GM23338 (cell line): ENCODE data around the gene NEK2. TPM values are rescaled to one million over a fixed set of nuclear protein-coding genes. Genes with fewer than 3 reads are reported as not detected.

Experiments
- ATAC-seq: fragments of 200-7000 bp; cut with Tn5 transposase; 3 replicates; pipeline ENCODE4 v1.9.1; 2020
- DNase-seq: peaks from one replicate; pipeline ENCODE4 v3.0.0-alpha.2; 2015; ENCODE audit warnings: low spot score
- H2AFZ ChIP-seq: fragments of 200-600 bp; sonication (generic); 2 replicates; pipeline ENCODE4 v1.8.0; 2016; ENCODE audit warnings: antibody characterized with exemption, mild to moderate bottlenecking, moderate library complexity
- H3F3A ChIP-seq: fragments of 200-600 bp; sonication (generic); replicated peaks from 2 replicates; pipeline ENCODE4 v1.8.0; 2017; ENCODE audit warnings: antibody characterized with exemption, mixed run types, low read depth
- H3K27ac ChIP-seq: fragments of 200-600 bp; sonication (generic); 2 replicates; pipeline ENCODE4 v1.6.1; 2016; ENCODE audit warnings: low read depth
- H3K27me3 ChIP-seq: fragments of 200-600 bp; sonication (generic); 2 replicates; pipeline ENCODE4 v1.8.0; 2016; ENCODE audit warnings: mild to moderate bottlenecking, mixed run types, moderate library complexity; ENCODE audit not compliant: insufficient read depth
- H3K36me3 ChIP-seq: fragments of 200-600 bp; sonication (generic); 2 replicates; pipeline ENCODE4 v1.8.0; 2016; ENCODE audit warnings: mild to moderate bottlenecking; ENCODE audit not compliant: insufficient read depth
- H3K4me1 ChIP-seq: fragments of 200-600 bp; sonication (generic); 2 replicates; pipeline ENCODE4 v1.8.0; 2016; ENCODE audit warnings: mild to moderate bottlenecking, moderate library complexity; ENCODE audit not compliant: insufficient read depth
- H3K4me2 ChIP-seq: fragments of 200-600 bp; sonication (generic); 2 replicates; pipeline ENCODE4 v1.7.1; 2017; ENCODE audit warnings: mixed run types
- H3K4me3 ChIP-seq: fragments of 200-600 bp; sonication (generic); 2 replicates; pipeline ENCODE4 v1.6.1; 2016; ENCODE audit warnings: mixed run types
- H3K79me2 ChIP-seq: fragments of 200-600 bp; sonication (generic); replicated peaks from 2 replicates; pipeline ENCODE4 v1.8.0; 2017; ENCODE audit warnings: mild to moderate bottlenecking; ENCODE audit not compliant: insufficient read depth
- H3K9me2 ChIP-seq: fragments of 200-600 bp; sonication (generic); 2 replicates; pipeline ENCODE4 v1.8.0; 2017; ENCODE audit not compliant: insufficient read depth
- H4K20me1 ChIP-seq: fragments of 200-600 bp; sonication (generic); replicated peaks from 2 replicates; pipeline ENCODE4 v1.8.0; 2017; ENCODE audit warnings: mild to moderate bottlenecking; ENCODE audit not compliant: insufficient read depth
- H3K27ac Mint-ChIP-seq: 2 replicates; pipeline ENCODE4 v1.8.0; 2020; ENCODE audit warnings: inconsistent platforms, mild to moderate bottlenecking, moderate library complexity, mixed read lengths
- H3K27me3 Mint-ChIP-seq: 3 replicates; pipeline ENCODE4 v1.8.0; 2022; ENCODE audit warnings: low read depth, mild to moderate bottlenecking, moderate library complexity, mixed read lengths, inconsistent platforms; ENCODE audit not compliant: insufficient read depth, poor library complexity
- H3K36me3 Mint-ChIP-seq: 3 replicates; pipeline ENCODE4 v1.8.0; 2021; ENCODE audit warnings: low read depth, mild to moderate bottlenecking, inconsistent platforms, moderate library complexity, mixed read lengths
- H3K4me1 Mint-ChIP-seq: 3 replicates; pipeline ENCODE4 v1.8.0; 2020; ENCODE audit warnings: mild to moderate bottlenecking, inconsistent platforms, mixed read lengths
- H3K4me3 Mint-ChIP-seq: 3 replicates; pipeline ENCODE4 v1.8.0; 2021; ENCODE audit warnings: moderate library complexity, mild to moderate bottlenecking, inconsistent platforms, mixed read lengths
- H3K9me3 Mint-ChIP-seq: 3 replicates; pipeline ENCODE4 v1.8.0; 2020; ENCODE audit warnings: moderate library complexity, mild to moderate bottlenecking, inconsistent platforms, mixed read lengths
- CREB1 ChIP-seq: fragments of 250-450 bp; sonication (Bioruptor Pico); IDR thresholded peaks from 2 replicates; pipeline ENCODE4 v1.5.0; 2020; ENCODE audit warnings: low read depth, mild to moderate bottlenecking, moderate library complexity
- EZH2 ChIP-seq: fragments of 200-600 bp; sonication (generic); IDR thresholded peaks from one replicate; pipeline ENCODE4 v1.8.0; 2017; ENCODE audit warnings: antibody characterized with exemption, mild to moderate bottlenecking, low read depth; ENCODE audit not compliant: unreplicated experiment
- EZH2phosphoT487 ChIP-seq: fragments of 200-600 bp; sonication (generic); IDR thresholded peaks from one replicate; pipeline ENCODE4 v1.8.1; 2018; ENCODE audit warnings: antibody characterized with exemption; ENCODE audit not compliant: unreplicated experiment
- JUNB ChIP-seq: IDR thresholded peaks from one replicate; pipeline ENCODE4 v1.6.1; 2016; ENCODE audit warnings: antibody characterized with exemption; ENCODE audit not compliant: unreplicated experiment
- NANOG ChIP-seq: IDR thresholded peaks from 2 replicates; pipeline ENCODE4 v1.6.1; 2016; ENCODE audit warnings: antibody characterized with exemption, borderline replicate concordance
- POLR2AphosphoS5 ChIP-seq: IDR thresholded peaks from 2 replicates; pipeline ENCODE4 v1.6.1; 2016; ENCODE audit warnings: antibody characterized with exemption, low read depth
- STAT1 ChIP-seq: IDR thresholded peaks from one replicate; pipeline ENCODE4 v1.6.1; 2016; ENCODE audit warnings: antibody characterized with exemption; ENCODE audit not compliant: unreplicated experiment
- ZNF114 ChIP-seq: fragments of 250-450 bp; sonication (Bioruptor Pico); IDR thresholded peaks from 2 replicates; pipeline ENCODE4 v1.5.0; 2020; ENCODE audit warnings: mild to moderate bottlenecking, moderate library complexity
- ZNF331 ChIP-seq: fragments of 250-450 bp; sonication (Bioruptor Pico); IDR thresholded peaks from 2 replicates; pipeline ENCODE4 v1.5.0; 2020; ENCODE audit warnings: low read depth, mild to moderate bottlenecking, moderate library complexity
- polyA plus RNA-seq: library from polyadenylated mRNA; unstranded; fragments of >200 nt; fragmentation: Nextera tagmentation; extraction: Ambion mirVana; gene quantifications from 2 replicates; pipeline ENCODE4 v1.2.1, GENCODE V29; 2016
- total RNA-seq: library from RNA; depleted of rRNA; stranded (reverse); fragments of >200 nt; shearing (Covaris generic); gene quantifications from 2 replicates; pipeline ENCODE4 v1.2.3, GENCODE V29; 2014
- TF ChIP-seq, protein P1 (sequence below): IDR thresholded peaks from one replicate; pipeline ENCODE4 v1.6.1; 2018; ENCODE audit warnings: antibody characterized with exemption; ENCODE audit not compliant: unreplicated experiment
- TF ChIP-seq, protein P2 (sequence below): IDR thresholded peaks from 2 replicates; pipeline ENCODE4 v1.6.1; 2016; ENCODE audit warnings: antibody characterized with exemption
- TF ChIP-seq, protein P3 (sequence below): fragments of 250-450 bp; sonication (Bioruptor Pico); IDR thresholded peaks from 2 replicates; pipeline ENCODE4 v1.5.0; 2020; ENCODE audit warnings: mild to moderate bottlenecking, moderate library complexity

Gene NEK2
- total and polyA plus RNA-seq, 2 experiments from 2014 or later = 17.0 to 24.9 TPM

DNA sequence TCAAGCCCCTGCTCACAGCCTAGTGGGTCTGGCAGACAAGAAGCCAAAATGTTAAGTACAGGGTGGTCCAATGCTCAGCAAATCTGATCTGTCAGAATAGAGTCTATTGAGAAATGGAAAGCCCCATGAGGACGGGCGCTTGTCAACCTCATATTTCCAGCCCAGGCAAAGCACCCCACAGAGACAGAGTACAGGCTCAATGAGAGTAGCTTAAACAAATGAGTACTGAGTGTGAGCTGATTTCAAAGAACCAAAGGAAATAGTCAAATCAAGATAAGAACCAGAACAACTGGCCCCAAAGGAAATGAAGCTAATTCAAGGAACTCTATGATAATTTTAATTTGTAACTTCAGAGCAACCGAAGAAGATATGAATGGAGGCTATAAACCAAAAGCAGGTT lies 51.9 kb downstream of the NEK2 start (continued):
- TF ChIP-seq EZH2phosphoT487 = no peak

DNA sequence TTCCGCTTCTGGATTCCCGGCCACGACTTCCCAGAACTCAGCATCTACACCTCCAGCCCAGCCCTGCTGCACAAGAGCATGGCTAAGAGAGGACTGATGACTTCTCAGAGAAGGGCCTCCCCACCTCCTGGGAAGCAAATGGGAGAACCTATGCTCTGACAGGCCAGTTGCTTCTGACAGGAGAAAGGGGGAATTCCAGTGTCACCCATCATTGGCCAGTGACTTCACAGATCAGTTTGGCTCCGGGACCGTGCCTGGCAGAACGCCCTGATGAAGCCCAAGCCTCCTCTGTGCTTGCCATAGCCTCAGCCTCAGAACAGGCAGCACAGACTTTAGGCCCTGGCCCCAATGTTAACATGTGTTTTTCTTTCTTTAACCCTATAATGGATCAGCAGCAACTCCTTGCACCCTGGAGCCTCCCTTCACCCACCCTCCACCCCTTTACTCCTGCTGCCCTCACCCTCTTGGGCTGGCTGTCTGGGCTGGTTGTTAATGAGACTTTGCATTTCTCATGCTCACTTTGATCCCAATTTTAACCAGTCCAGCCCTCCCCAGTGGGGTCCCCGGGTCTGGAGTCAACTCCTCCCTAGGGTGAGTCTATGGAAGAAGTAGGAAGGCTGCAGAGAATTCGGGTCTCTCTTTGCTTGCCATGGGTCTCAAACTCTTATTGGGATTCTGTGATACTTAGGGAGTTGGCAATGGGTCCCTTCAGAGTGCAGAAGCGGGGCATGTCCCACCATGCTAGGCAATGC lies 53.8 kb downstream of the NEK2 start:
- Histone ChIP-seq H3K79me2 (no peaks in the 10 kb centered on the region), H3K27me3 (no peaks in the 10 kb centered on the region), H3K4me3 (no peak overlapping the region), H3K9me2 (no peaks in the 10 kb centered on the region; the same call in 1 of the 2 replicates), H3F3A (no peaks in the 10 kb centered on the region), H3K27ac (no peak overlapping the region), H3K36me3 (no peaks in the 10 kb centered on the region), H2AFZ (0 out of 2 replicates have a peak overlapping the region, but pooled peaks have one; percentile 28), H4K20me1 (no peaks in the 10 kb centered on the region), H3K4me2 (no peak overlapping the region), H3K4me1 (no peaks in the 10 kb centered on the region)
- Mint-ChIP-seq H3K36me3 (no peaks in the 10 kb centered on the region), H3K27me3 (peaks cover 2% of the 10 kb centered on the region), H3K4me3 (no peak overlapping the region), H3K27ac (no peak overlapping the region), H3K4me1 (no peaks in the 10 kb centered on the region; the same call in 2 of the 3 replicates), H3K9me3 (no peaks in the 10 kb centered on the region)
- ATAC-seq = no peak
- no peak for DNase-seq
- TF ChIP-seq JUNB (no peak), CREB1 (no peak), STAT1 (no peak), ZNF331 (no peak), NANOG (no peak), EZH2 (no peak), ZNF114 (CRISPR knock-in tag) (no peak), EZH2phosphoT487 (no peak), POLR2AphosphoS5 (no peak)
- TF ChIP-seq, protein P1, sequence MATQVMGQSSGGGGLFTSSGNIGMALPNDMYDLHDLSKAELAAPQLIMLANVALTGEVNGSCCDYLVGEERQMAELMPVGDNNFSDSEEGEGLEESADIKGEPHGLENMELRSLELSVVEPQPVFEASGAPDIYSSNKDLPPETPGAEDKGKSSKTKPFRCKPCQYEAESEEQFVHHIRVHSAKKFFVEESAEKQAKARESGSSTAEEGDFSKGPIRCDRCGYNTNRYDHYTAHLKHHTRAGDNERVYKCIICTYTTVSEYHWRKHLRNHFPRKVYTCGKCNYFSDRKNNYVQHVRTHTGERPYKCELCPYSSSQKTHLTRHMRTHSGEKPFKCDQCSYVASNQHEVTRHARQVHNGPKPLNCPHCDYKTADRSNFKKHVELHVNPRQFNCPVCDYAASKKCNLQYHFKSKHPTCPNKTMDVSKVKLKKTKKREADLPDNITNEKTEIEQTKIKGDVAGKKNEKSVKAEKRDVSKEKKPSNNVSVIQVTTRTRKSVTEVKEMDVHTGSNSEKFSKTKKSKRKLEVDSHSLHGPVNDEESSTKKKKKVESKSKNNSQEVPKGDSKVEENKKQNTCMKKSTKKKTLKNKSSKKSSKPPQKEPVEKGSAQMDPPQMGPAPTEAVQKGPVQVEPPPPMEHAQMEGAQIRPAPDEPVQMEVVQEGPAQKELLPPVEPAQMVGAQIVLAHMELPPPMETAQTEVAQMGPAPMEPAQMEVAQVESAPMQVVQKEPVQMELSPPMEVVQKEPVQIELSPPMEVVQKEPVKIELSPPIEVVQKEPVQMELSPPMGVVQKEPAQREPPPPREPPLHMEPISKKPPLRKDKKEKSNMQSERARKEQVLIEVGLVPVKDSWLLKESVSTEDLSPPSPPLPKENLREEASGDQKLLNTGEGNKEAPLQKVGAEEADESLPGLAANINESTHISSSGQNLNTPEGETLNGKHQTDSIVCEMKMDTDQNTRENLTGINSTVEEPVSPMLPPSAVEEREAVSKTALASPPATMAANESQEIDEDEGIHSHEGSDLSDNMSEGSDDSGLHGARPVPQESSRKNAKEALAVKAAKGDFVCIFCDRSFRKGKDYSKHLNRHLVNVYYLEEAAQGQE = no peak
- TF ChIP-seq, protein P2, sequence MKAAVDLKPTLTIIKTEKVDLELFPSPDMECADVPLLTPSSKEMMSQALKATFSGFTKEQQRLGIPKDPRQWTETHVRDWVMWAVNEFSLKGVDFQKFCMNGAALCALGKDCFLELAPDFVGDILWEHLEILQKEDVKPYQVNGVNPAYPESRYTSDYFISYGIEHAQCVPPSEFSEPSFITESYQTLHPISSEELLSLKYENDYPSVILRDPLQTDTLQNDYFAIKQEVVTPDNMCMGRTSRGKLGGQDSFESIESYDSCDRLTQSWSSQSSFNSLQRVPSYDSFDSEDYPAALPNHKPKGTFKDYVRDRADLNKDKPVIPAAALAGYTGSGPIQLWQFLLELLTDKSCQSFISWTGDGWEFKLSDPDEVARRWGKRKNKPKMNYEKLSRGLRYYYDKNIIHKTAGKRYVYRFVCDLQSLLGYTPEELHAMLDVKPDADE = no peak
- TF ChIP-seq, protein P3, sequence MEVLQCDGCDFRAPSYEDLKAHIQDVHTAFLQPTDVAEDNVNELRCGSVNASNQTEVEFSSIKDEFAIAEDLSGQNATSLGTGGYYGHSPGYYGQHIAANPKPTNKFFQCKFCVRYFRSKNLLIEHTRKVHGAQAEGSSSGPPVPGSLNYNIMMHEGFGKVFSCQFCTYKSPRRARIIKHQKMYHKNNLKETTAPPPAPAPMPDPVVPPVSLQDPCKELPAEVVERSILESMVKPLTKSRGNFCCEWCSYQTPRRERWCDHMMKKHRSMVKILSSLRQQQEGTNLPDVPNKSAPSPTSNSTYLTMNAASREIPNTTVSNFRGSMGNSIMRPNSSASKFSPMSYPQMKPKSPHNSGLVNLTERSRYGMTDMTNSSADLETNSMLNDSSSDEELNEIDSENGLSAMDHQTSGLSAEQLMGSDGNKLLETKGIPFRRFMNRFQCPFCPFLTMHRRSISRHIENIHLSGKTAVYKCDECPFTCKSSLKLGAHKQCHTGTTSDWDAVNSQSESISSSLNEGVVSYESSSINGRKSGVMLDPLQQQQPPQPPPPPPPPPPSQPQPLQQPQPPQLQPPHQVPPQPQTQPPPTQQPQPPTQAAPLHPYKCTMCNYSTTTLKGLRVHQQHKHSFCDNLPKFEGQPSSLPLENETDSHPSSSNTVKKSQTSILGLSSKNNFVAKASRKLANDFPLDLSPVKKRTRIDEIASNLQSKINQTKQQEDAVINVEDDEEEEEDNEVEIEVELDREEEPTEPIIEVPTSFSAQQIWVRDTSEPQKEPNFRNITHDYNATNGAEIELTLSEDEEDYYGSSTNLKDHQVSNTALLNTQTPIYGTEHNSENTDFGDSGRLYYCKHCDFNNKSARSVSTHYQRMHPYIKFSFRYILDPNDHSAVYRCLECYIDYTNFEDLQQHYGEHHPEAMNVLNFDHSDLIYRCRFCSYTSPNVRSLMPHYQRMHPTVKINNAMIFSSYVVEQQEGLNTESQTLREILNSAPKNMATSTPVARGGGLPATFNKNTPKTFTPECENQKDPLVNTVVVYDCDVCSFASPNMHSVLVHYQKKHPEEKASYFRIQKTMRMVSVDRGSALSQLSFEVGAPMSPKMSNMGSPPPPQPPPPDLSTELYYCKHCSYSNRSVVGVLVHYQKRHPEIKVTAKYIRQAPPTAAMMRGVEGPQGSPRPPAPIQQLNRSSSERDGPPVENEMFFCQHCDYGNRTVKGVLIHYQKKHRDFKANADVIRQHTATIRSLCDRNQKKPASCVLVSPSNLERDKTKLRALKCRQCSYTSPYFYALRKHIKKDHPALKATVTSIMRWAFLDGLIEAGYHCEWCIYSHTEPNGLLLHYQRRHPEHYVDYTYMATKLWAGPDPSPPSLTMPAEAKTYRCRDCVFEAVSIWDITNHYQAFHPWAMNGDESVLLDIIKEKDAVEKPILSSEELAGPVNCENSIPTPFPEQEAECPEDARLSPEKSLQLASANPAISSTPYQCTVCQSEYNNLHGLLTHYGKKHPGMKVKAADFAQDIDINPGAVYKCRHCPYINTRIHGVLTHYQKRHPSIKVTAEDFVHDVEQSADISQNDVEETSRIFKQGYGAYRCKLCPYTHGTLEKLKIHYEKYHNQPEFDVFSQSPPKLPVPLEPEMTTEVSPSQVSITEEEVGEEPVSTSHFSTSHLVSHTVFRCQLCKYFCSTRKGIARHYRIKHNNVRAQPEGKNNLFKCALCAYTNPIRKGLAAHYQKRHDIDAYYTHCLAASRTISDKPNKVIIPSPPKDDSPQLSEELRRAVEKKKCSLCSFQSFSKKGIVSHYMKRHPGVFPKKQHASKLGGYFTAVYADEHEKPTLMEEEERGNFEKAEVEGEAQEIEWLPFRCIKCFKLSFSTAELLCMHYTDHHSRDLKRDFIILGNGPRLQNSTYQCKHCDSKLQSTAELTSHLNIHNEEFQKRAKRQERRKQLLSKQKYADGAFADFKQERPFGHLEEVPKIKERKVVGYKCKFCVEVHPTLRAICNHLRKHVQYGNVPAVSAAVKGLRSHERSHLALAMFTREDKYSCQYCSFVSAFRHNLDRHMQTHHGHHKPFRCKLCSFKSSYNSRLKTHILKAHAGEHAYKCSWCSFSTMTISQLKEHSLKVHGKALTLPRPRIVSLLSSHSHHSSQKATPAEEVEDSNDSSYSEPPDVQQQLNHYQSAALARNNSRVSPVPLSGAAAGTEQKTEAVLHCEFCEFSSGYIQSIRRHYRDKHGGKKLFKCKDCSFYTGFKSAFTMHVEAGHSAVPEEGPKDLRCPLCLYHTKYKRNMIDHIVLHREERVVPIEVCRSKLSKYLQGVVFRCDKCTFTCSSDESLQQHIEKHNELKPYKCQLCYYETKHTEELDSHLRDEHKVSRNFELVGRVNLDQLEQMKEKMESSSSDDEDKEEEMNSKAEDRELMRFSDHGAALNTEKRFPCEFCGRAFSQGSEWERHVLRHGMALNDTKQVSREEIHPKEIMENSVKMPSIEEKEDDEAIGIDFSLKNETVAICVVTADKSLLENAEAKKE = no peak
